Uterus (tissue), 4 donors: ENCODE measurements around the gene TLR8. TPM values are rescaled to one million over a fixed set of nuclear protein-coding genes. Genes with fewer than 3 reads are reported as not detected.

Experiments
- DNase-seq, 2 donors: peaks; one replicate each; pipeline ENCODE4 v3.0.0-alpha.2; 2019 to 2020
- H3K27ac ChIP-seq, 2 donors: fragments of 200-600 bp; sonication (generic); 1 replicate in 1 of 2; 2 replicates in 1 of 2; pipeline ENCODE4 v1.5.1; 2016 to 2018
- H3K27me3 ChIP-seq, 2 donors: fragments of 200-600 bp; sonication (generic); one replicate each; pipeline ENCODE4 v1.5.1; 2018 to 2019; ENCODE audit warnings: control low read depth in 1 of 2
- H3K36me3 ChIP-seq, 2 donors: fragments of 200-600 bp; sonication (generic); one replicate each; pipeline ENCODE4 v1.5.1; 2019; ENCODE audit warnings: control low read depth in 1 of 2
- H3K4me1 ChIP-seq, 2 donors: fragments of 200-600 bp; sonication (generic); one replicate each; pipeline ENCODE4 v1.5.1; 2018 to 2019; ENCODE audit warnings: control low read depth in 1 of 2
- H3K4me3 ChIP-seq, 2 donors: fragments of 200-600 bp; sonication (generic); 1 replicate in 1 of 2; 2 replicates in 1 of 2; pipeline ENCODE4 v1.5.1; 2018 to 2019; ENCODE audit warnings: mild to moderate bottlenecking in 1 of 2
- H3K9me3 ChIP-seq, 2 donors: fragments of 200-600 bp; sonication (generic); one replicate each; pipeline ENCODE4 v1.5.1; 2019; ENCODE audit warnings: control low read depth in 1 of 2
- POLR2A ChIP-seq, 2 donors: fragments of 450-650 bp; IDR thresholded peaks; one replicate each; pipeline ENCODE4 v1.6.1; 2016; ENCODE audit warnings: antibody characterized with exemption in 2 of 2, mild to moderate bottlenecking in 1 of 2, moderate library complexity in 1 of 2
- intact Hi-C: fragments of 100-400 bp; cut with DNase I; formaldehyde crosslinking; loops from one replicate; pipeline ENCODE4 v1.15.1; 2023; ENCODE audit warnings: low total_unique reads
- total RNA-seq, 4 donors: library from RNA; depleted of rRNA in 3 of 4; stranded (reverse); fragments of >200 nt in 3 of 4; gene quantifications; one replicate each; pipeline versions ENCODE4 v1.1.0 to v1.2.4, GENCODE V29; 2014 to 2023
- TF ChIP-seq, protein P1 (sequence below), 4 experiments: fragments of 200-600 bp in 2 of 4; fragments of 450-650 bp in 2 of 4; sonication (generic) in 2 of 4; IDR thresholded peaks; one replicate each; pipeline ENCODE4 v1.5.1; 2016 to 2019; ENCODE audit warnings: antibody characterized with exemption in 4 of 4, mild to moderate bottlenecking in 2 of 4, moderate library complexity in 1 of 4
- donor health status: DM: yes; HTN: yes; CAD: no.

TLR8 gene
- total RNA-seq, result under 1 TPM in 3 of 4 donors, not detected in 1; 0.29 to 0.55 (median 0.55) TPM

DNA sequence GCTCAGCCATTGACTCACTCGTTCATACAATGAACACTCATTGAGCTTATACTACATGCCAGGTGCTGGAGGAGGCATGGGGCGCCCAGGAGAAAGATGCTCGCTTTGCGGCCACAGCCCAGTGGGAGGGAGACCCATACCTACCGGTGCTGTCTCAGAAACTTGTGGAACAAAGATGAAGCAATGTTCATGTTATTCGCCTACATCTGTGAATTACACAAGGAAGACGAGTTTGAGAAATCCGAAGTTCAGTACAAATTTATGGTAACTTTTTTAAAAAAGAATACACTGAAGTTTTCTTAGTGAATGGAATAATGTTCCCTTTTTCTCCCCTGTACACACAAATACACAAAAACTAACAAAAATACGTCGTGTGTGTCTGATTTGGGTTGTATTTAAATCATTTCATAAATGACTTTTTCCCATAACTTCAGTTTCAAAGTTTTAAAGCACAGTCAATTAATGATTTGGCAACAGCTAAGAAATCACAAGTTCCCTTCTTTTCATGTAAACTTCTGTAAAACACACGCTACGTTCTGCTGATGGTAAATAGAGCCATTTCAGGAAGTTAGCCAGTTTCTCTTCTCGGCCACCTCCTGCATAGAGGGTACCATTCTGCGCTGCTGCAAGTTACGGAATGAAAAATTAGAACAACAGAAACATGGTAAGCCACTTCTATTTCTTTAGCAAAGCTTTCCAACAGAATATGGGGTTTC is at the start of gene TLR8:
TSS of gene TLR8 (plus strand) at position 575 of the 716 bp plus-strand sequence. CDS start at position 662, 87 bp downstream.
- H3K4me3 ChIP-seq, result no peak within 1 kb of the TSS
- no peaks in the 10 kb centered on the region for H3K27me3 ChIP-seq
- no peaks in the 10 kb centered on the region for H3K36me3 ChIP-seq
- no peak for TF ChIP-seq POLR2A (IDR thresholded peaks at IDR 0.05)
- TF ChIP-seq, protein P1, sequence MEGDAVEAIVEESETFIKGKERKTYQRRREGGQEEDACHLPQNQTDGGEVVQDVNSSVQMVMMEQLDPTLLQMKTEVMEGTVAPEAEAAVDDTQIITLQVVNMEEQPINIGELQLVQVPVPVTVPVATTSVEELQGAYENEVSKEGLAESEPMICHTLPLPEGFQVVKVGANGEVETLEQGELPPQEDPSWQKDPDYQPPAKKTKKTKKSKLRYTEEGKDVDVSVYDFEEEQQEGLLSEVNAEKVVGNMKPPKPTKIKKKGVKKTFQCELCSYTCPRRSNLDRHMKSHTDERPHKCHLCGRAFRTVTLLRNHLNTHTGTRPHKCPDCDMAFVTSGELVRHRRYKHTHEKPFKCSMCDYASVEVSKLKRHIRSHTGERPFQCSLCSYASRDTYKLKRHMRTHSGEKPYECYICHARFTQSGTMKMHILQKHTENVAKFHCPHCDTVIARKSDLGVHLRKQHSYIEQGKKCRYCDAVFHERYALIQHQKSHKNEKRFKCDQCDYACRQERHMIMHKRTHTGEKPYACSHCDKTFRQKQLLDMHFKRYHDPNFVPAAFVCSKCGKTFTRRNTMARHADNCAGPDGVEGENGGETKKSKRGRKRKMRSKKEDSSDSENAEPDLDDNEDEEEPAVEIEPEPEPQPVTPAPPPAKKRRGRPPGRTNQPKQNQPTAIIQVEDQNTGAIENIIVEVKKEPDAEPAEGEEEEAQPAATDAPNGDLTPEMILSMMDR (IDR thresholded peaks at IDR 0.05), result no peak
- no peak for DNase-seq
- no peak within 1 kb of the TSS for H3K27ac ChIP-seq
- no peaks in the 10 kb centered on the region for H3K9me3 ChIP-seq
- intact Hi-C loops, result no loop called here
- H3K4me1 ChIP-seq, result no peaks in the 10 kb centered on the region

GRCh38 chrX:12865359-12865758 is 41.1 kb upstream of the TLR8 start:
- H3K4me3 ChIP-seq, result no peak overlapping the region
- intact Hi-C loops, result no loop called here
- no peaks in the 10 kb centered on the region for H3K4me1 ChIP-seq
- no peaks in the 10 kb centered on the region for H3K9me3 ChIP-seq
- TF ChIP-seq, protein P1 (IDR thresholded peaks at IDR 0.05), result no peak
- TF ChIP-seq POLR2A (IDR thresholded peaks at IDR 0.05), result no peak
- H3K27me3 ChIP-seq, result no peaks in the 10 kb centered on the region
- DNase-seq, result no peak
- no peaks in the 10 kb centered on the region for H3K36me3 ChIP-seq
- H3K27ac ChIP-seq, result no peak overlapping the region

DNA sequence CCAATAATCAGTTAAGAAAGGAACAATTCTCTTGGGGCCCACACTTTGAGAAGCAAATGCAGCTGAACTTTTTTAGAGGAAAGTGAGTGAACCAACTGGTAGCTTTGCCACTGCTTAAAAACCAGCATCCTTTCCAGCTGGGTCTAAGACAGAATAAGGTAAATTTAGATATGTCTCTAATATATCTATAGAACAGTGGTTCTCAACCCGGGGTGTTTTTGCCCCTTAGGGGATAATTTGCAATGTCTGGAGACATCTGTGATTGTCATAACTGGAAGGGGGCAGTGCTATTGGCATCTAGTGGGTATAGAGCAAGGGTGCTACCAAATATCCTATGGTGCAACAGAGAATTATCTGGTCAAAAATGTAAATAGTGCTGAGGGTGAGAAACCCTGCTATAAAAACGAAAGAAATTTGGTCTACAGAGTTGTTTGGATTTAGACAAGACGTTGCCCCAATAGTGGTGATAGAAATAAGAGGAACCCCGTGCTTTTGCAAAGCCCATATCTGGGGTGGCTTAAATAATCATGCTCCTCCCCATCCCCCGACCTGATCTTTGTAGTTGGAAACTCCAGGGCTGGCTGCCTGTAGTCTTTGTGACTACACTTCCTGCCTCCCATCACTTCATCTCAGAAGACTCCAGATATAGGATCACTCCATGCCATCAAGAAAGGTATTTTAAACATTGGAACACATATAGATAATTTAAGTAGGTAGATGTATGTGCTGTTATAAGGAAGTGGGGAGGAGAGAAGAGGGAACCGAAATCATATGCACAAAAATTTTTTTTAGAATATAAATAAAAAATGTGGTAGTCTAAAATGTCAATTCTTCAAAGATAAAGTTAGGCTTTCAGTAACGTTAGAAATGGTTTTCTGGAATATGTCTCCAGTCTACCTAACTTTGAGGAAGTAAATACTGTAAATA is 39.7 kb upstream of the TLR8 start, which contains the start of gene TLR7:
TSS of gene TLR7 (plus strand) at position 622 of the 927 bp plus-strand sequence. CDS start 507 bp downstream, outside the sequence.
- Histone ChIP-seq H3K36me3 (no peaks in the 10 kb centered on the region), H3K4me3 (no peak within 1 kb of the TSS), H3K27ac (no peak within 1 kb of the TSS), H3K27me3 (no peaks in the 10 kb centered on the region), H3K9me3 (no peaks in the 10 kb centered on the region), H3K4me1 (no peaks in the 10 kb centered on the region)
- TF ChIP-seq, protein P1 (IDR thresholded peaks at IDR 0.05), result no peak
- no peak for TF ChIP-seq POLR2A (IDR thresholded peaks at IDR 0.05)
- intact Hi-C loops, result no loop called here
- no peak for DNase-seq

GRCh38 chrX:12867685-12868084 is 38.7 kb upstream of the TLR8 start:
- intact Hi-C loops, result no loop called here
- Histone ChIP-seq H3K4me3 (no peak overlapping the region), H3K36me3 (no peaks in the 10 kb centered on the region), H3K27ac (no peak overlapping the region), H3K27me3 (no peaks in the 10 kb centered on the region), H3K4me1 (no peaks in the 10 kb centered on the region), H3K9me3 (no peaks in the 10 kb centered on the region)
- no peak for TF ChIP-seq POLR2A (IDR thresholded peaks at IDR 0.05)
- TF ChIP-seq, protein P1 (IDR thresholded peaks at IDR 0.05), result no peak
- DNase-seq, result no peak

GRCh38 chrX:12868747-12869146 is 37.7 kb upstream of the TLR8 start:
- Histone ChIP-seq H3K27me3 (no peaks in the 10 kb centered on the region), H3K4me3 (no peak overlapping the region), H3K9me3 (no peaks in the 10 kb centered on the region), H3K4me1 (no peaks in the 10 kb centered on the region), H3K36me3 (no peaks in the 10 kb centered on the region), H3K27ac (no peak overlapping the region)
- intact Hi-C loops, result no loop called here
- DNase-seq, result no peak
- TF ChIP-seq, protein P1 (IDR thresholded peaks at IDR 0.05), result no peak
- TF ChIP-seq POLR2A (IDR thresholded peaks at IDR 0.05), result no peak
